HepG2 (cell line): ENCODE measurements around the gene ZDHHC18. TPM values are rescaled to one million over a fixed set of nuclear protein-coding genes. Genes with fewer than 3 reads are reported as not detected.

Source experiments
- ATF6 ChIP-seq: sonication (generic); formaldehyde crosslinking; conservative IDR thresholded peaks from 2 replicates; pipeline ENCODE4 v1.4.0; 2020; ENCODE audit warnings: missing genetic modification reagents
- ATF7 ChIP-seq, 2 experiments: fragments of 450-650 bp in 1 of 2; sonication (generic) in 1 of 2; formaldehyde crosslinking in 1 of 2; IDR thresholded peaks; 2 replicates each; pipeline versions ENCODE4 v1.4.0 to v1.6.1; 2016 to 2020; ENCODE audit warnings: antibody characterized with exemption in 1 of 2, mild to moderate bottlenecking in 1 of 2, missing genetic modification reagents in 1 of 2
- CC2D1A ChIP-seq: sonication (generic); formaldehyde crosslinking; IDR thresholded peaks from 2 replicates; pipeline ENCODE4 v1.8.1; 2023; ENCODE audit warnings: mild to moderate bottlenecking, missing genetic modification reagents
- CEBPB ChIP-seq: IDR thresholded peaks from 2 replicates; pipeline ENCODE4 v1.6.1; 2011; ENCODE audit warnings: low read depth, low read length, improper control_type of control experiment, borderline replicate concordance
- ELF3 ChIP-seq: IDR thresholded peaks from 2 replicates; pipeline ENCODE4 v1.6.1; 2016; ENCODE audit warnings: missing genetic modification reagents, missing compliant biosample characterization
- FOSL2 ChIP-seq: sonication (generic); formaldehyde crosslinking; IDR thresholded peaks from 2 replicates; pipeline ENCODE4 v1.4.0; 2020; ENCODE audit warnings: missing genetic modification reagents
- GPN1 ChIP-seq: sonication (generic); formaldehyde crosslinking; IDR thresholded peaks from 2 replicates; pipeline ENCODE4 v1.5.1; 2020; ENCODE audit warnings: missing genetic modification reagents, borderline replicate concordance
- IKZF4 ChIP-seq: sonication (generic); formaldehyde crosslinking; IDR thresholded peaks from 2 replicates; pipeline ENCODE4 v1.5.1; 2020; ENCODE audit warnings: borderline replicate concordance, mild to moderate bottlenecking, low read depth, missing genetic modification reagents; ENCODE audit errors: not compliant biosample characterization
- JUNB ChIP-seq: sonication (generic); formaldehyde crosslinking; IDR thresholded peaks from 2 replicates; pipeline ENCODE4 v1.8.0; 2022; ENCODE audit warnings: missing genetic modification reagents, mild to moderate bottlenecking, borderline replicate concordance
- MAFK ChIP-seq, 2 experiments: IDR thresholded peaks in 1 of 2; conservative IDR thresholded peaks in 1 of 2; 2 replicates each; pipeline ENCODE4 v1.6.1; 2011; ENCODE audit warnings: improper control_type of control experiment in 2 of 2, low read length in 2 of 2
- NRL ChIP-seq: sonication (generic); formaldehyde crosslinking; IDR thresholded peaks from 2 replicates; pipeline ENCODE4 v1.5.0; 2020; ENCODE audit warnings: missing genetic modification reagents, mild to moderate bottlenecking, moderate library complexity, borderline replicate concordance
- REPIN1 ChIP-seq: sonication (generic); formaldehyde crosslinking; IDR thresholded peaks from 2 replicates; pipeline ENCODE4 v1.8.0; 2022; ENCODE audit warnings: missing genetic modification reagents, low read depth, mild to moderate bottlenecking, borderline replicate concordance
- THRA ChIP-seq: sonication (generic); formaldehyde crosslinking; IDR thresholded peaks from 2 replicates; pipeline ENCODE4 v1.4.0; 2020; ENCODE audit warnings: missing genetic modification reagents, borderline replicate concordance
- ZBTB25 ChIP-seq: IDR thresholded peaks from 2 replicates; pipeline ENCODE4 v1.6.1; 2018; ENCODE audit warnings: missing genetic modification reagents
- ZFP82 ChIP-seq: sonication (generic); formaldehyde crosslinking; IDR thresholded peaks from 2 replicates; pipeline ENCODE4 v1.5.1; 2020; ENCODE audit warnings: mild to moderate bottlenecking, missing genetic modification reagents, borderline replicate concordance
- ZNF136 ChIP-seq: sonication (generic); formaldehyde crosslinking; IDR thresholded peaks from 2 replicates; pipeline ENCODE4 v1.8.1; 2022; ENCODE audit warnings: low read depth, mild to moderate bottlenecking, moderate library complexity, missing genetic modification reagents
- ZNF256 ChIP-seq: sonication (generic); formaldehyde crosslinking; conservative IDR thresholded peaks from 2 replicates; pipeline ENCODE4 v1.4.0; 2020; ENCODE audit warnings: missing genetic modification reagents
- ZNF326 ChIP-seq: sonication (generic); formaldehyde crosslinking; IDR thresholded peaks from 2 replicates; pipeline ENCODE4 v1.4.0; 2020; ENCODE audit warnings: missing genetic modification reagents, borderline replicate concordance
- ZNF503 ChIP-seq: sonication (generic); formaldehyde crosslinking; IDR thresholded peaks from 2 replicates; pipeline ENCODE4 v1.4.0; 2020; ENCODE audit warnings: missing genetic modification reagents
- ZNF652 ChIP-seq: IDR thresholded peaks from 2 replicates; pipeline ENCODE4 v1.6.1; 2016; ENCODE audit warnings: low read depth, borderline replicate concordance
- ZNF713 ChIP-seq: sonication (generic); formaldehyde crosslinking; IDR thresholded peaks from 2 replicates; pipeline ENCODE4 v1.4.0; 2020; ENCODE audit warnings: mild to moderate bottlenecking, missing genetic modification reagents
- ZNF775 ChIP-seq: sonication (generic); formaldehyde crosslinking; IDR thresholded peaks from 2 replicates; pipeline ENCODE4 v1.4.0; 2020; ENCODE audit warnings: missing genetic modification reagents, mild to moderate bottlenecking, moderate library complexity, borderline replicate concordance
- polyA plus RNA-seq, 8 experiments: library from polyadenylated mRNA; depleted of rRNA in 3 of 8; stranded (reverse) in 7 of 8; unstranded in 1 of 8; fragments of >200 nt; fragmentation: Illumina TruSeq in 4 of 8; extraction: Trizol in 4 of 8; gene quantifications; 2 replicates each; pipeline versions ENCODE4 v1.2.1 to v1.2.3, GENCODE V29; 2011 to 2016; ENCODE audit warnings: low read depth in 4 of 8, missing spikeins in 1 of 8, mixed read lengths in 1 of 8; ENCODE audit not compliant: insufficient read depth in 1 of 8
- total RNA-seq, 5 experiments: library from RNA; depleted of rRNA; stranded (reverse); fragments of >200 nt; fragmentation: Illumina TruSeq; extraction: Trizol; gene quantifications; 2 replicates each; pipeline ENCODE4 v1.2.3, GENCODE V29; 2016; ENCODE audit warnings: low read depth in 1 of 5

The ZDHHC18 gene
- total and polyA plus RNA-seq, 2 of the 13 experiments (the other 11 are each of a cell fraction or from before 2014, with no cell fraction given) = 13.2 to 35.3 TPM

GRCh38 chr1:26862781-26863684, 36.5 kb downstream of the ZDHHC18 start, which contains the start of gene SFN (continued):
- no peak for TF ChIP-seq ZBTB25 (CRISPR knock-in tag)
- TF ChIP-seq REPIN1 (CRISPR knock-in tag) = no peak
- no peak for TF ChIP-seq ZNF713 (CRISPR knock-in tag)
- TF ChIP-seq THRA = no peak
- peak; percentile 94 for TF ChIP-seq FOSL2
- TF ChIP-seq CEBPB = no peak
- no peak for TF ChIP-seq IKZF4 (CRISPR knock-in tag)
- no peak for TF ChIP-seq CC2D1A (CRISPR knock-in tag)
- no peak for TF ChIP-seq GPN1
- no peak for TF ChIP-seq JUNB (CRISPR knock-in tag)
- TF ChIP-seq ZNF775 (CRISPR knock-in tag) = no peak
- TF ChIP-seq ZNF256 (CRISPR knock-in tag) = no peak
- 0 out of 2 replicates have a peak, but pooled peaks have one; percentile 19 for TF ChIP-seq ELF3 (CRISPR knock-in tag)
- TF ChIP-seq NRL = no peak
- no peak for TF ChIP-seq ZFP82 (CRISPR knock-in tag)
- TF ChIP-seq ZNF136 = no peak
- TF ChIP-seq ATF6 (CRISPR knock-in tag) = no peak
- TF ChIP-seq MAFK (conservative IDR thresholded peaks at IDR 0.05 in 1 of 2, IDR thresholded peaks at IDR 0.05 in 1 of 2; ENCODE audit: low read length in 2 of 2) = no peak
- TF ChIP-seq ATF7 (IDR thresholded peaks at IDR 0.05) = no peak
- TF ChIP-seq ATF7 (CRISPR knock-in tag; IDR thresholded peaks at IDR 0.05) = no peak
- TF ChIP-seq ZNF503 (CRISPR knock-in tag) = peak; percentile 30; the same call in 1 of the 2 replicates
- no peak for TF ChIP-seq ZNF652
- no peak for TF ChIP-seq ZNF326 (CRISPR knock-in tag)
